IMR-90 (cell line): Measurements from ENCODE around the gene BRAF. TPM values are rescaled to one million over a fixed set of nuclear protein-coding genes. Genes with fewer than 3 reads are reported as not detected.

Experiments
- ATAC-seq: fragments of 200-7000 bp; cut with Tn5 transposase; 2 replicates; pipeline ENCODE4 v1.9.1; 2020; ENCODE audit warnings: low read depth, mild to moderate bottlenecking, moderate library complexity
- BruUV-seq: library from RNA; stranded (reverse); fragments of 400-500 nt; replicated peaks from 2 replicates; lab custom pipeline; 2021; lab: Mats Ljungman, UMichigan
- CTCF ChIA-PET: fragments of 300-600 bp; formaldehyde crosslinking; extraction: SDS; loops from one replicate; lab custom pipeline; 2021; ENCODE audit warnings: antibody characterized with exemption; lab: Yijun Ruan, JAX
- POLR2A ChIA-PET: fragments of 300-600 bp; sonication (Branson Sonifier 250); formaldehyde crosslinking; loops from one replicate; lab custom pipeline; 2022; ENCODE audit warnings: antibody characterized with exemption; ENCODE audit not compliant: unreplicated experiment; lab: Charles Lee
- DNase-seq: peaks from one replicate; pipeline ENCODE4 v3.0.0; 2013
- H2AFZ ChIP-seq: replicated peaks from 2 replicates; pipeline ENCODE3; 2013; ENCODE audit warnings: low read length, mild to moderate bottlenecking; ENCODE audit not compliant: poor library complexity
- H2AK5ac ChIP-seq: 2 replicates; pipeline ENCODE4 v1.6.1; 2013; ENCODE audit warnings: low read depth, low read length, inconsistent platforms
- H2AK9ac ChIP-seq: replicated peaks from 2 replicates; pipeline ENCODE3; 2013; ENCODE audit warnings: mild to moderate bottlenecking, low read depth, low read length, moderate library complexity; ENCODE audit not compliant: poor library complexity
- H2BK120ac ChIP-seq: 2 replicates; pipeline ENCODE4 v1.6.1; 2013; ENCODE audit warnings: low read depth, low read length, inconsistent platforms
- H2BK15ac ChIP-seq: 3 replicates; pipeline ENCODE4 v1.6.1; 2013; ENCODE audit warnings: low read depth, low read length, inconsistent platforms
- H2BK20ac ChIP-seq: 2 replicates; pipeline ENCODE4 v1.6.1; 2013; ENCODE audit warnings: low read depth, mild to moderate bottlenecking, inconsistent platforms, low read length, moderate library complexity
- H2BK5ac ChIP-seq: 2 replicates; pipeline ENCODE4 v1.6.1; 2013; ENCODE audit warnings: mild to moderate bottlenecking, low read depth, low read length, inconsistent platforms; ENCODE audit not compliant: poor library complexity, severe bottlenecking
- H3K14ac ChIP-seq: replicated peaks from 2 replicates; pipeline ENCODE4 v1.6.1; 2013; ENCODE audit warnings: low read depth, low read length, inconsistent platforms
- H3K18ac ChIP-seq: 2 replicates; pipeline ENCODE4 v1.6.1; 2013; ENCODE audit warnings: low read depth, low read length, control low read depth
- H3K23ac ChIP-seq: 2 replicates; pipeline ENCODE4 v1.6.1; 2013; ENCODE audit warnings: low read depth, low read length, inconsistent platforms
- H3K27ac ChIP-seq: 2 replicates; pipeline ENCODE4 v1.5.1; 2013; ENCODE audit warnings: mild to moderate bottlenecking, control low read depth, low read length; ENCODE audit not compliant: insufficient read depth
- H3K27me3 ChIP-seq: 2 replicates; pipeline ENCODE4 v1.6.1; 2013; ENCODE audit warnings: low read length; ENCODE audit not compliant: control insufficient read depth, insufficient read depth
- H3K36me3 ChIP-seq: 2 replicates; pipeline ENCODE4 v1.6.1; 2013; ENCODE audit warnings: low read length, mixed read lengths; ENCODE audit not compliant: control insufficient read depth, insufficient read depth
- H3K4ac ChIP-seq: 2 replicates; pipeline ENCODE4 v1.6.1; 2013; ENCODE audit warnings: low read depth, low read length, inconsistent platforms
- H3K4me1 ChIP-seq: 2 replicates; pipeline ENCODE4 v1.6.1; 2013; ENCODE audit warnings: low read length, mixed read lengths; ENCODE audit not compliant: control insufficient read depth, insufficient read depth
- H3K4me2 ChIP-seq: 2 replicates; pipeline ENCODE4 v1.6.1; 2013; ENCODE audit warnings: low read depth, mild to moderate bottlenecking, control low read depth, low read length, moderate library complexity
- H3K4me3 ChIP-seq: 2 replicates; pipeline ENCODE4 v1.5.1; 2013; ENCODE audit warnings: low read depth, mild to moderate bottlenecking, control low read depth, low read length, moderate library complexity; ENCODE audit not compliant: insufficient read depth
- H3K56ac ChIP-seq: 2 replicates; pipeline ENCODE4 v1.6.1; 2013; ENCODE audit warnings: low read length, inconsistent platforms; ENCODE audit not compliant: insufficient read depth; ENCODE audit errors: extremely low read depth
- H3K79me1 ChIP-seq, 2 experiments: 2 replicates each; pipeline ENCODE4 v1.6.1; 2013; ENCODE audit warnings: low read length in 2 of 2, inconsistent platforms in 1 of 2, low read depth in 1 of 2
- H3K9ac ChIP-seq: 2 replicates; pipeline ENCODE4 v1.6.1; 2013; ENCODE audit warnings: low read depth, low read length, control low read depth
- H3K9me1 ChIP-seq: 2 replicates; pipeline ENCODE4 v1.6.1; 2013; ENCODE audit warnings: low read length, inconsistent platforms; ENCODE audit not compliant: insufficient read depth
- H3K9me3 ChIP-seq: 2 replicates; pipeline ENCODE4 v1.6.1; 2013; ENCODE audit warnings: low read length; ENCODE audit not compliant: control insufficient read depth, insufficient read depth
- H4K20me1 ChIP-seq: 2 replicates; pipeline ENCODE4 v1.6.1; 2013; ENCODE audit warnings: low read length, inconsistent platforms; ENCODE audit not compliant: insufficient read depth
- H4K5ac ChIP-seq: 2 replicates; pipeline ENCODE4 v1.6.1; 2013; ENCODE audit warnings: mild to moderate bottlenecking, low read depth, low read length, control low read depth
- H4K8ac ChIP-seq, 2 experiments: 2 replicates each; pipeline ENCODE4 v1.6.1; 2013; ENCODE audit warnings: low read depth in 2 of 2, low read length in 2 of 2, control low read depth in 1 of 2, inconsistent platforms in 1 of 2
- H4K91ac ChIP-seq: 2 replicates; pipeline ENCODE4 v1.6.1; 2013; ENCODE audit warnings: low read depth, low read length, inconsistent platforms; ENCODE audit not compliant: insufficient read depth
- CTCF ChIP-seq: conservative IDR thresholded peaks from 2 replicates; pipeline ENCODE4 v1.5.1; 2012; ENCODE audit warnings: mild to moderate bottlenecking, low read depth, low read length, improper control_type of control experiment
- FOS ChIP-seq: fragments of 150-350 bp; IDR thresholded peaks from 2 replicates; pipeline ENCODE4 v1.6.1; 2016; ENCODE audit warnings: low read depth, low read length
- MXI1 ChIP-seq: IDR thresholded peaks from 2 replicates; pipeline ENCODE4 v1.6.1; 2012; ENCODE audit warnings: low read depth, mild to moderate bottlenecking, low read length, moderate library complexity, borderline replicate concordance
- WGBS, 2 experiments: methylation state at CpG; one replicate each; pipeline versions ENCODE4 v1.1.5 to v1.1.7; 2013; ENCODE audit warnings: missing lambda C conversion rate in 2 of 2; ENCODE audit not compliant: insufficient read length in 1 of 2; ENCODE audit errors: extremely low coverage in 2 of 2; 5-methylcytosine and 5-hydroxymethylcytosine counted together
- dilution Hi-C: fragments of 300-500 bp; cut with HindIII; formaldehyde crosslinking; loops from one replicate; pipeline ENCODE4 v1.14.3; 2018; ENCODE audit warnings: low sequenced_read_pairs; ENCODE audit not compliant: unreplicated experiment
- in situ Hi-C: fragments of 300-500 bp; cut with MboI; formaldehyde crosslinking; loops from 3 replicates; pipeline ENCODE4 v1.14.3; 2019; ENCODE audit warnings: low sequenced_read_pairs, inconsistent platforms, mixed read lengths
- intact Hi-C: fragments of 100-400 bp; cut with micrococcal nuclease; formaldehyde crosslinking; loops from 2 replicates; pipeline ENCODE4 v1.10.0; 2022
- polyA plus RNA-seq, 3 experiments: library from polyadenylated mRNA; depleted of rRNA; stranded (reverse); fragments of >200 nt; gene quantifications; 2 replicates each; pipeline ENCODE4 v1.2.3, GENCODE V29; 2012; ENCODE audit warnings: low replicate concordance in 1 of 3
- total RNA-seq: library from RNA; depleted of rRNA; stranded (reverse); fragments of >200 nt; gene quantifications from 2 replicates; pipeline ENCODE4 v1.2.3, GENCODE V29; 2012

The BRAF gene
- total and polyA plus RNA-seq, 2 of the 4 experiments (the other 2 are of a cell fraction) = 5.7 to 12.9 TPM

- no peak for TF ChIP-seq CTCF
- no peak for TF ChIP-seq FOS
- no peak for TF ChIP-seq MXI1
Measured at GRCh38 chr7:140972344-140972743, 47.6 kb upstream of the BRAF start (continued).

GRCh38 chr7:140967438-140967837 lies 42.7 kb upstream of the BRAF start:
- Histone ChIP-seq H4K5ac (no peak overlapping the region), H4K8ac (no peak overlapping the region), H3K23ac (no peak overlapping the region), H3K56ac (no peak overlapping the region), H3K79me1 (no peaks in the 10 kb centered on the region), H3K4me1 (no peaks in the 10 kb centered on the region), H4K20me1 (no peaks in the 10 kb centered on the region), H3K18ac (no peak overlapping the region), H2BK15ac (no peak overlapping the region), H2BK5ac (no peak overlapping the region), H2AFZ (no peak overlapping the region), H3K4me2 (no peak overlapping the region), H2BK120ac (no peak overlapping the region), H3K9me1 (no peaks in the 10 kb centered on the region), H3K14ac (no peak overlapping the region), H3K27ac (no peak overlapping the region), H2AK5ac (no peak overlapping the region), H3K9ac (no peak overlapping the region), H3K27me3 (peaks cover 2% of the 10 kb centered on the region; the same call in 1 of the 2 replicates), H3K4ac (no peak overlapping the region), H4K91ac (no peak overlapping the region), H3K36me3 (no peaks in the 10 kb centered on the region), H3K9me3 (no peaks in the 10 kb centered on the region), H2BK20ac (no peak overlapping the region), H3K4me3 (no peak overlapping the region), H2AK9ac (no peak overlapping the region)
- in situ Hi-C loops (no loop called here), intact Hi-C loops (no loop called here), dilution Hi-C loops (no loop called here)
- no TSS peak for BruUV-seq
- no peak for ATAC-seq
- no peak for TF ChIP-seq FOS
- CTCF ChIA-PET = interaction anchor here (0.6 kb wide), 1 partner anchor 569 kb away, joined by 3 read pairs; no protein-coding TSS in a partner anchor
- POLR2A ChIA-PET = no interaction called here
- WGBS, 2 experiments = 50% methylated on average over 1 of the region's 2 CpGs; no CpG with 5 or more reads in 1 of the 2 experiments
- DNase-seq = no peak
